Measurements from ENCODE around the gene P2RX5.

Gene P2RX5

DNA sequence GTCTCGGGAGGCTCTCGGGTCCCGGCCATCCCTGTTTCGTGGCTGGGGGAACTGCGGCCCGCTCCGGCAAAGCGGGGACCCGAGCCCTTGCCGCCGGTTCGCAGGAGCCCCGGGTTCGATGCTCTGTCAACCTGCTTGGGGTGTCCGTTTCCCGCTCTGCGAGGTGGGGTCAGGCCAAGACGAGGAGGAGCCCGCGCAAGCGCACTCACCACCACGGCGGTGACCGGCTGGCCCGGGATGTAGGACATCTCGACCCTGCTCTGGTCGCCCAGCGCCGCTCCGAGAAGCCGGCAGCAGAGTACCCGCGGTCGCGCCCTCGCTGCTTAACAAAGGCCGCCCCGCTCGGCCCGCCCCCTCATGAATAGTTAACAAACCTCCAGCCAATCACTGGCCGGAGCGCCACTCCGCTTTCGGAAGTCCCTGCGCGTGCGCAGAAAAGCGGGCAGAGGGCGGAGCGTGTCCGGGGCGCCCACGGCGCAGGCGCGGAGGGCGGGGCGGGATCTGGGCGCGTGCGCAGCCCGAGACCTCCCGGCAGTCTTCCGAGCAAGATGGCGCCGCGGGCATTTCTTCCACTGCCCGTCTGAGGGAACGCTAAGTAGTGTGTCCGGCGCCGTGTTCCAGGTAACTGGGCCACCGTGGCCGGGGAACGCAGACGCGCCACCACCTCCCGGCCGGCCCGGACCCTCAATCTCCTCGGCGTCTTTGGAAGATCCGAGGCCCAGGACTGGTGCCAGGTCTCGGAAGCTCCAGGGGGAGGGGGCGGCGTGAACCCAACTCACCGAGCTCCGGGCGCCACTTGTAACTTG lies 27.5 kb downstream of the P2RX5 start, which contains the start of the genes EMC6 and TAX1BP3:
Gene EMC6, plus strand, starts transcription at position 534 of the 806 bp plus-strand sequence. CDS start 335 bp downstream, outside the sequence.
Gene TAX1BP3, minus strand, starts transcription at position 300 of the 806 bp plus-strand sequence. Its CDS starts 52 bp downstream, at position 248.
- peaks cover 4% of the 10 kb centered on the region for H3K36me3 ChIP-seq (ENCODE audit: control insufficient read depth, insufficient read depth, low read length)
- H3K4me3 ChIP-seq (replicated peaks; ENCODE audit: low read depth, low read length): peak within 1 kb of the TSS; percentile 93
- no peaks in the 10 kb centered on the region for H3K27me3 ChIP-seq (replicated peaks; ENCODE audit: control insufficient read depth, insufficient read depth, low read length)
- TF ChIP-seq CTCF (IDR thresholded peaks at IDR 0.05; ENCODE audit: insufficient read depth, low read length, poor library complexity, severe bottlenecking): no peak
- DNase-seq (ENCODE audit: extremely low read depth, insufficient read length): peak; percentile 98

DNA sequence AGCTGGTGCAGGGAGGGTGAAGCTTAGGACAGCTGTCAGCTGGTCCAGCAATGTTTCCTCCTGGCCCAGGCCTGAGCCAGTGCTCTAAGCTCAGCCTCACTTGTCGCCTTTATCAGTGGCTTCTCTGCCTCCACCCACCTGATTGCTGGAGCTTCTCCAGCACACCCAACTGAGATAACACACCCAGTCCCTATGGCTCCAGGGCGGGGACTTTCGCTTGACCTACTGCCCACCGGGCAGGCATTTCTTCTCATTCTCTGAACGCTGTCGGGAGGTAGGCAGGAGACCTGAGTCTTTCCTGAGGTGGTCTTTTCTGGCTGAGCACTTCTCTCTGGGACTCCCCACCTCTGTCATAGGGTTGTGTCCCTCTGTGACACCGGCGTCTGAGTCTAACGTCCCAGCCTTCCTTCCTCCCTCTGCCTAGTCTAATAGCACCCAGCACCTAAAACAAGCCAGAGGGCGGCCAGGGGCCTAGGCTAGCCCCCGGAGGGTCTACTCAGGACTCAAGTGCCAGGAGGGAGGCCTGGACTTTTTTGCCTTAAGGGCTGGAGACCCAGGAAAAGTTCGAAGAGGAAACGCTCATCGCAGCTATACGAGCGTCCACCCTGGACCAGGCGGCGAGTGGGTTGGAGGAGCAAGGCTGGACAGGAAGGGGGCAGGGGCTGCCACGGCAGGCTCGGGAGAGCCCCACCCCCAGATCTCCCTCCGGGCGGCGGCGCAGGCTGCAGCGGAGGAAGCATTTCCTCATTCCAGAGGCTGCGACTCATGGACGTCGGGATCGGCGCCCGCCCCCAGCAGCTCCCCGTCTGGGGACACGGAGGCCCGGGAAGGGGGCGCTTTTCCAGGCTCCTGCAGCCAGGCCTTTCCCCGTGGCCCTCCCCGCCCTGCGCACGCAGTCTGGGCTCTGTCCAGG lies 28.3 kb downstream of the P2RX5 start:
- peak overlapping the region; percentile 93 for H3K4me3 ChIP-seq (replicated peaks; ENCODE audit: low read depth, low read length)
- peaks cover 5% of the 10 kb centered on the region for H3K36me3 ChIP-seq (ENCODE audit: control insufficient read depth, insufficient read depth, low read length)
- H3K27me3 ChIP-seq (replicated peaks; ENCODE audit: control insufficient read depth, insufficient read depth, low read length): no peaks in the 10 kb centered on the region
- DNase-seq (ENCODE audit: extremely low read depth, insufficient read length): no peak
- peak; percentile 6 for TF ChIP-seq CTCF (IDR thresholded peaks at IDR 0.05; ENCODE audit: insufficient read depth, low read length, poor library complexity, severe bottlenecking)

GRCh38 chr17:3666516-3666915 lies 29.4 kb downstream of the P2RX5 start:
- H3K4me3 ChIP-seq (replicated peaks; ENCODE audit: low read depth, low read length): no peak overlapping the region
- H3K36me3 ChIP-seq (ENCODE audit: control insufficient read depth, insufficient read depth, low read length): peaks cover 5% of the 10 kb centered on the region
- H3K27me3 ChIP-seq (replicated peaks; ENCODE audit: control insufficient read depth, insufficient read depth, low read length): no peaks in the 10 kb centered on the region
- no peak for TF ChIP-seq CTCF (IDR thresholded peaks at IDR 0.05; ENCODE audit: insufficient read depth, low read length, poor library complexity, severe bottlenecking)
- DNase-seq (ENCODE audit: extremely low read depth, insufficient read length): no peak

DNA sequence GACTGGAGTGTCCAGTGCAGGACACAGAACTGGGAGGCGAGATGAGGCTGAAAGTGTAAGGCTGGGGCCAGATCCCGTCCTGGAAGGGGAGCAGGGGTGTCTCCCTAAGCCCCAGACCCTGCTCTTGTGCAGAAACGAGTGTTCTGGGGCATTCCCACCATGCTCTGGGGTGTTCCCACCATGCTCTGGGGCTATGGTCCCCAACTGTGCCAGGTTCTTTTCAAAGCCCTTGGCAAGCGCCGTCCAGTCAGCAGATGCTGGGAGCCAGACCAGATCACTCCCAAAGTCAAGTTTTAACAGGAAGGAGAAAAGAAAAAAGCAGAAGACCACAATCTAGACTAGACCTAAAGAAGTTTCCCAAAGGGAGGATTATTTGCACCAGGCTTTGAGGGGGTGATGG lies 30.1 kb downstream of the P2RX5 start:
- Histone ChIP-seq H3K36me3 (ENCODE audit: control insufficient read depth, insufficient read depth, low read length) (peaks cover 6% of the 10 kb centered on the region), H3K27me3 (replicated peaks; ENCODE audit: control insufficient read depth, insufficient read depth, low read length) (no peaks in the 10 kb centered on the region), H3K4me3 (replicated peaks; ENCODE audit: low read depth, low read length) (no peak overlapping the region)
- no peak for DNase-seq (ENCODE audit: extremely low read depth, insufficient read length)
- TF ChIP-seq CTCF (IDR thresholded peaks at IDR 0.05; ENCODE audit: insufficient read depth, low read length, poor library complexity, severe bottlenecking): no peak

DNA sequence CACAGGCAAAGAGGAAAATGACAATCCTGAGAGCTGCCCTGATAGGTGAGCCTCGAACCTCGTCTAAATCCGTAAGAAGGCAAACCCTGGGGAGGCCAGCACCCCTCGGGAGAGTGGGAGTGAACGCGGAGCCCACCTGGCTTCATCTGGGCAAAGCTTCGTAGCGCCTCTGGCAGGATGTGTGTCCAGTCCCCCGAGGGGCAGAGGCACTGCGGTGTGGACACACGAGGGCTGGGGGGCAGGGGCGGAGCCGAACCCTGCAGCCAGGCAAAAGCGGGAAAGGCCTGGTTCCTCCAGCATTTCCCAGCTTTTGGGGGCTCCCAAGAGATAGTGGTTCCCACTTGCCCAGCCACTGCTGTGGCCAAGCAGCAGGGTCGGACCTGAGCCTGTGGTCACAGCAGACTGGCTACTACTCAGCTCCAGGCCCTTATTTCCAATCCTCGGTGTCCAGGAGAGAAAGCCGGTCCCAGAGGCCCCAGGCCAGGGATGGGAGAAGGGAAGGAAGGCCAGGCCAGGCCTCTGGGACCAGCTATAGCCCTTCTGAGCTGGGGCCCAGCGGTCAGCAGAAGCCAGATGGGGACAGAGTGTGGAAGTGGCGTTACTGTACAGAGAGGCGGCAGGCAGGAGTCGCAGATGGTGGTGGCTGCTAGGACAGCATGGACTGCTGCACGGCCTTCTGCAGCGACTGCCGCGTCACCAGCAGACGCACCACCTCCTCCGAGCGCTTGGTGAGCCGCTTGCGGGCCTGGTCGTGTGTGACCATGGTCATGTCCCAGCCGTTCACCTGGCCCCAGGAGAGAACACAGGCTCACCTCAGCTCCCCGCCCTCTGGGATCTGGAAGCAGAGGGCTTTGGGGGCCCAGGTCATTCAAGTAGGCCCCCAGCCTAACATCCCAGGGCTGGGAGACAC lies 32.6 kb downstream of the P2RX5 start:
- H3K4me3 ChIP-seq (replicated peaks; ENCODE audit: low read depth, low read length): no peak overlapping the region
- no peaks in the 10 kb centered on the region for H3K27me3 ChIP-seq (replicated peaks; ENCODE audit: control insufficient read depth, insufficient read depth, low read length)
- H3K36me3 ChIP-seq (ENCODE audit: control insufficient read depth, insufficient read depth, low read length): peaks cover 11% of the 10 kb centered on the region
- TF ChIP-seq CTCF (IDR thresholded peaks at IDR 0.05; ENCODE audit: insufficient read depth, low read length, poor library complexity, severe bottlenecking): no peak
- no peak for DNase-seq (ENCODE audit: extremely low read depth, insufficient read length)

All from GM06990 (cell line).